ENCODE results near the gene CDKL5.
A peak's percentile ranks its signal among the peaks of the same experiment; 100 is the strongest.
"Not testable (repeated sequence)": the region's sequence is repeated elsewhere in the genome, so short reads cannot be mapped to it uniquely, and the experiment has no call there.

Gene CDKL5

GRCh38 chrX:18425199-18426003 is at the start of gene CDKL5:
Gene CDKL5, plus strand, starts transcription at chrX:18425608. Its CDS starts 81,489 bp downstream, at chrX:18507097.
- peak; percentile 95 for DNase-seq

DNA sequence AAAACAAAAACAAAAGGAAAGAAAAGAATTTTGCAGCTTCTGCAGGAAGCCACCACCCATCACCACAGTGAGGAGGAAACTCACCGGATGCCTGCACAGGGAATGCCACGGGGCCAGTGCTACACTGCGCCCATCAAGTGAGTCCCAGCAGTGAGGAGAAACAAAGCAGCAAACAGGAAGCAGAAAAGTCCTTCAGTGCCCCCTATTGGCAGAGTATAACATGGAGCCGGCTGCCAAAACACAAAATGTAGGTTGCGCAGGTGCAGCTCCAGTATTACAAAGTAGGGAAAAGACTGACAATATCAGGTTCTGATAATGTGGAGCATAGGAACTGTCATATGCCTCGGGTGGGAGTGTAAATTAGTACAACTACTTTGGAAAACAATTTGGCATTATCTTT is 47.6 kb upstream of the CDKL5 start:
- DNase-seq, result no peak

- no peak for DNase-seq
Observed at GRCh38 chrX:18389966-18390365, 35.4 kb upstream of the CDKL5 start.

- peak; percentile 76 for DNase-seq
Observed at GRCh38 chrX:18390941-18391538, 34.4 kb upstream of the CDKL5 start.

- DNase-seq, result no peak
Observed at GRCh38 chrX:18394477-18394876, 30.9 kb upstream of the CDKL5 start.

GRCh38 chrX:18401848-18402213 is 23.6 kb upstream of the CDKL5 start:
- no peak for DNase-seq

DNA sequence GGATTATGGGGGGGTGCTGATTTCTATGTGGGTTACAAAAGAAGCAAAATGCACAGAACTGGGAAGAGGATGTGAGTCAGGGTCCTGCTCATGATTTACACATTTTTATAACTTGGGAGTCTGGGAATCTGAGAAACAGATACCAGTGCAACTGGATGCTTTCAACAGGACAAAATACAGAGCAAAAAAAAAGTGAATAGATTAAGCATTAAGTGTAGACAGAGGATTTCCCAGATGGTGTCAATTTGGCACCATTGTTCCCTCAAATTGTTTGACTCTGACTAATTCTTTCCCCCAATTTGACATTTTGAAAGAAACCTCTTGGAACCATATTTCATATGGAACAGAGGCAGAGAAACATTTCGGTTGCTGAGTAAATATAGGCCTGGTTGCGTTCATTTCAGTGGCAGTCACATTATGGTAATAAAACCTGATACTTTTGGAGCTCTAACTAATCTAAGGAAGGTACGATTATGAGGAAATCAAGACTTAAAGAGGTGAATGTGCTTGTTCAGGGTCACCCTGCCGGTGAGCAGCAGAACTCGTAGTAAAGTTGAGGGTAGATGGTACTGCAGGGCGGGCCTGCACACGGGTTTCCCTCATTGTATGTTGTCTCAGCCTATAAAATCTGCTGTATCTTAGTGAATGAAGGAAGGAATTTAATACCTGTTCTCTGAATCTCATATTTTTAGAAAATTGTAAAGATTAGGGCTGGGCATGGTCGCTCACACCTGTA is 18.7 kb upstream of the CDKL5 start:
- no peak for DNase-seq

DNA sequence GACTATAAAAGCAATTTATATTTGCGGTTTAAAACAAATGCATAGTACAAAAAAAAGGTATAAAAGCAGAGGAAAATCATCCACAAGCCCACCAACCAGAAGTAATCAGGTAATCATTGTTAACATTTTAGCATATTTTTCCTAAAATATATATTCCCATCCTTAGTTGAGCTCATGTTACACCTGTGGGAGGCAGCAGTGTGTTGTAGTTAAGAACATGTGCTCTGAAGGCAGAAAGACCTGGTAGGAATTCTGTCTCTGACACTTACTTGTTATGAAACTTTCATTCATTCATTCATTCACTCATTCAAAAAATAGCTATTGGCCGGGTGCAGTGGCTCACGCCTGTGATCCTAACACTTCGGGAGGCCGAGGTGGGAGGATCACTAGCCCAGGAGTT is 15.4 kb upstream of the CDKL5 start:
- DNase-seq, result peak; percentile 12

- no peak for DNase-seq
Observed at GRCh38 chrX:18415386-18415785, 10.0 kb upstream of the CDKL5 start.

DNA sequence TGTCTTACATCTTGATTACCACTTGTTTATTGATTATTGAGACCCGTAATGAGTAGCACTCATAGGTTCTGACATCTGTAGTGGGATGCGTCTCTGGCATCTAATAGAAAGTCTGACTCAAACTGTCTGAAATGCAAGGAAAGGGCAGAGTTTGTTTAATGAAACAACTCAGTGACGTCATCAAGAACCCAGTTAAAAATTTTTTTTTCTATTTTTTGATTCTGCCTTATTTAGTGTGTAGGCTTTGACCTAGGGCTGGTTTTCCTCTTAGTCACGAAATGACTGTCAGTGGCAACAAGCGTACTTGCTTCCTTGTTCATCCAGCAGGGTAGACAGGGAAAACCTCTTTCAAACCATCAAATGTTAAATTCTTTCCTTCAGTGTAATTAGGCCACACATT is 3.1 kb upstream of the CDKL5 start:
- no peak for DNase-seq

DNA sequence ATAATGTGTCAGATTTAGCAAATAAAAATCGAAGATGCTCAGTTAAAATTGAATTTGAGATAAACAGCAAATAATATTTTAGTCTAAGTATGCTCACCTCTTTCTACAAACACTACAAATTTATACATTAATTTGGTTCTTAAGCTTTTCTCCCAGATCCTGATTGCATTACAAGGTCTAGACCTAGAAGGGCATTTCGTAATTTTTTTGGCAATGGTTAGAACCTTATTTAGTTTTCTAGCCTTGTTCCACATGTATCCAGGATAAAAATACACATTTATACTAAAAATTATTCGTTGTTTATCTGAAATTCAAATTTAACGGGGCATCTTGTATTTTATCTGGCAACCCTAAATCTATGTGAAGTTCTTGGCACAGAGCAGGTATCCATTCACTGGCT is 2.5 kb upstream of the CDKL5 start:
- DNase-seq, result no peak

DNA sequence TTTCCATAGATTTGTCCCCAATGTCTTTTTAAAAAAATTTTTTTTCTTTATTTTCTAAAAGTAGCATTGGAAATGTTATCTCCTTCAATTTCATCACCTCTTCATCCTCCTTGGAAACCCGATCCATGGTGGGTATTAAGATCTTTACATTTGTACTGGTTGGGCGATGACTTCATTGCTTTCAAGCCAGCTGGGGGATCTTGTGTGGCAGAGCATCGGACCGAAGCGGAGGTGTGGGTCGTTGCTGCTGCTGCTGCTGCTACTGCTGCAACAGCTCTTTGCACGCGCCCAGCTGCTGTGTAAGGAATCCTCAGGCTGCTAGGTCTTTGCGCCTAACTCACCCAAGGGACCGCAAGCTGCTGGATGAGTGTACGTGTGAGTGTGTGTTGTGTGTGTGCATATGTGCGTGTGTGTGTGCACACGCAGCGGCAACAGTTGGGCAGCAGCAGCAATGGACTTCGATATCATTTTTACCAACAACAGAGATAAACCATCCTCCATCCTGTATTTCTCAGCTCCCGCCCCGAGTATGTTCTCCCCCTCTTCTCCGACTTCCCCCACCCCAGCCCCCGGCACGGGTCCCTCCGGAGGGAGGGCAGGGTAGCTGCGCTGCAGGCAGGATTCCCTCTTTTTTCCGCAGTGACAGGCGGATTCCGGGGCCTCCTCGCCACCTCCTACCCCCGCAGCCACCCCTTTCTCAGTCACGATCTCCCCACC is 768 bp upstream of the CDKL5 start:
- peak; percentile 23 for DNase-seq

- no peak for DNase-seq
Observed at GRCh38 chrX:18426004-18426320, 554 bp downstream of the CDKL5 start.

- DNase-seq, result peak; percentile 8
Observed at GRCh38 chrX:18428006-18428405, 2.6 kb downstream of the CDKL5 start.

GRCh38 chrX:18433288-18433687 is 7.9 kb downstream of the CDKL5 start:
- not testable (repeated sequence) for DNase-seq

- no peak for DNase-seq
Observed at GRCh38 chrX:18434896-18435295, 9.5 kb downstream of the CDKL5 start.

GRCh38 chrX:18436017-18436416 is 10.6 kb downstream of the CDKL5 start:
- no peak for DNase-seq

GRCh38 chrX:18440835-18441234 is 15.4 kb downstream of the CDKL5 start:
- no peak for DNase-seq

DNA sequence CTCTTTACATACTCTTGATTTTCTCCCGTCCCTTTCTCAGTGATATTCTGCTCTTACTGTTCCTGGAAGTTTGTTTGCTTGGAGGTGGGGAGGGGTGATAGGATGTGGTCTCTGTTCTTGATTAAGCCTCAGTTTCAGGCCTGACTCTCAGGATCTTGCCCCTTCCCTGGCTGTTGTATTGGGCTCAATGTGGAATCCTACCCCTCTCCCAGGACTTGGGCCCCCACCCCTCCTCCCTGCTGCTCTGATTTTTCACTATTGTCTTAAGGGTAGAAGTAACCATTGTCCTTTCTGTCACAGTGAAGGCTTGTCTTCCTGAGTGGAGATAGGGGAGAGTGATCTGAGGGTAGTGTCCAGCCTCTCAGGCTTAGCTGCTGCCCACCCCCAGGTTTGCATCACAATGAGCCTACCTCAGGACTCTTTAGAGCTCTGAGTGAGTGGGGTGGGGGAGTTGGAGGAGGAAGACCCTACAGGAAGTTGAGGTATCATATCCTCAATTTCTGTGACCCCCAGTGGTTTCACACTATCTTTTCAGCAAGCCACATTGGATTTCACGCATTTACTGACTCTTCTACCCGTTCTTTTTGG is 16.5 kb downstream of the CDKL5 start:
- no peak for DNase-seq

- DNase-seq, result no peak
Observed at GRCh38 chrX:18448416-18448815, 23.0 kb downstream of the CDKL5 start.

DNA sequence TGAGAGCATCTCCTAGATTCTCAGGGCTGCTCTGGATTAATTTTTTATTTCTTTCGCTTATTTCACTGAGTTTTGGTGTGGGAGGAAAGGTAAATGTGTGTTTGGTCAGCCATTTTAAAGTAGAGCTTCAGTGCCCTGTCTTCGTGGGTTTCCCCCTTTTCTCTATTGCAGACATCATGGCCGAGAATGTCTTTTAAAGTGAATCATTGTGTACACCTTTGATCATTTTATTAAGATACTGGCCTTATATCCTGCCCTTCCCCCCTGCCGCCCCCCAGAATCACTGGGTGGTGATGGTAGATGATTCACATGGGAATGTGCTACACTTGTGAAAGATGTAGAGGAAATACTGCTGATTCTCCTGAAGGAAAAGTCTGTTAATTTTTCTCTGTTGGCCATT is 23.8 kb downstream of the CDKL5 start:
- no peak for DNase-seq

DNA sequence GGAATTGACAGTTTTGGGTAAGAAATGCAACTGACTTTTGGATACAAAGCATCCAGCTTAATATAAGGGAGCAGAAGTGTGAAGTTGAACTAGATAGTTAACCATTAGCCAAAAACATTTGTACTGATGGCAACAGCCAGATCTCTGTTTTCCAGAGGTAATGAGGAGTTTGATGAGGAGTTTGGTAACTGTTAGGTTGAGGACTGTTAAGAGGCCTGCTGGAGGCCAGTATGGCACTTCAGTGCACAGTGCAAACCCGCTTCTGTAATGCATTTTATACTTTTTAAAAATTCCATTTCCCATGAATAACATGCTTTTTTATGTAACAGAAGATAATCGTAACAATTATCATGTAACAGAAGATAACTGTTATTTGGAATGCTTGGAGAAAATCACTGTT is 30.0 kb downstream of the CDKL5 start:
- DNase-seq, result no peak

DNA sequence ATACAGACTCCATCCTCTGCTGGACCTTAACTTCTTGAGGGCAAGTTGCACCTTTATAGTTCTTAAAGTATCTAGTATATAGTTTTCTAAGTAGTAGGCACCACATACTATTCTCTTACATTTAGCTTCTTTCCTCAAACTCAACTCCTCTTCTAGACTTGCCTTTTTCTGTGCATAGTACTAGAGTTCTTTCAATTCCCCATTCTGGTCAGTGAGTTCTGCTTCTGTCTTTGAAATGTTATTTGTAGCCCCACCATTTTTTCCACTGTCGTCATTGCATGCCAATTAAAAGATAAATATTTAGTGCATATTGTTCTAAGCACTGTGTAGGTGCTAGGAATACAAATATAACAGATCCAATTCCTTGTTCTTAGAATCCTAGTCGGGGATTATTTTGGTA is 31.6 kb downstream of the CDKL5 start:
- DNase-seq, result no peak

All from midbrain (tissue), 1 donor.